ENCODE results near the gene WNT9B. TPM values are rescaled to one million over a fixed set of nuclear protein-coding genes. Genes with fewer than 3 reads are reported as not detected.

The WNT9B gene, protein sequence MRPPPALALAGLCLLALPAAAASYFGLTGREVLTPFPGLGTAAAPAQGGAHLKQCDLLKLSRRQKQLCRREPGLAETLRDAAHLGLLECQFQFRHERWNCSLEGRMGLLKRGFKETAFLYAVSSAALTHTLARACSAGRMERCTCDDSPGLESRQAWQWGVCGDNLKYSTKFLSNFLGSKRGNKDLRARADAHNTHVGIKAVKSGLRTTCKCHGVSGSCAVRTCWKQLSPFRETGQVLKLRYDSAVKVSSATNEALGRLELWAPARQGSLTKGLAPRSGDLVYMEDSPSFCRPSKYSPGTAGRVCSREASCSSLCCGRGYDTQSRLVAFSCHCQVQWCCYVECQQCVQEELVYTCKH
- total RNA-seq (under 1 TPM; 0.08 to 0.14 TPM), polyA plus RNA-seq (under 1 TPM in 1 of 2 donors, not detected in 1; 0.10 TPM)

DNA sequence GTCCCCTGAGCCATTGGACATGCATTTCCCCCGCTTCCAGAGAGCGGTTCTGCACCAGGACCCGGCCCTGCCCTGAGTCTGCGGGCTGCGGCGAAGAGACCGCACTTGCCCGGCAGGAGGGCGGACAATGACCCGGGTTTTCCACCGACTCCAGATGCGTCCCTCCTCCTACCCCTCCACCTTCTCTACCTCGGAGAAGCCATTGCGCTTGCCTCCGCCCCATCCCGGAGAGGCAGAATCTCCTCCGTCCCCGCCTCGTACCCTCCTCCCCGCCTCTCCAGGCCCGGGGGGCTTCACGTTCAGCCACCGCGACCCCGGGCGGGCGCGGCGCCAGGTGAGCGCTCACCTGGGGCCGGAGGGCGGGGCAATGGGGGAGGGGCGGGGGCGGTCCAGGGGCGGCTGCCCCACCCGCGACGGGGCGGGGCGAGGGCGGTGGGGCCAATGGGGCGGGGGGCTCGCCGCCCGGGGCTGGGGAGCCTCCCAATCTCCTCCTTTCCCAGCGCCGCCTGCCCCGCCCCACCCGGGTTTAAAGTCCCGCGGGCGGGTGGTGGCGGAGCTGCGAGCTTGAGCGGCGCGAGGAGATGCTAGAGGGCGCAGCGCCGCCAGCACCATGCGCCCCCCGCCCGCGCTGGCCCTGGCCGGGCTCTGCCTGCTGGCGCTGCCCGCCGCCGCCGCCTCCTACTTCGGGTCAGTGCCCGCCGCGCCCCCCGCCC is at the start of gene WNT9B:
TSS of gene WNT9B (plus strand) at position 555 of the 713 bp plus-strand sequence. CDS start at position 611, 56 bp downstream.
- TF ChIP-seq EGR1 (IDR thresholded peaks at IDR 0.05; ENCODE audit: low read depth in 2 of 2) (no peak), HNF4A (conservative IDR thresholded peaks at IDR 0.05) (peak in 1 of 2 donors; percentile 26)
- H3K4me1 ChIP-seq (ENCODE audit: control insufficient read depth in 4 of 4, insufficient read depth in 4 of 4, low read length in 3 of 4) = peaks cover 0 to 12% (median 7%) of the 10 kb centered on the region in 4 donors
- peak; percentile 58 for DNase-seq (ENCODE audit: low spot score)
- H3K9ac ChIP-seq (ENCODE audit: low read depth in 1 of 2, low read length in 2 of 2) = no peak within 1 kb of the TSS
- no peak within 1 kb of the TSS for H3K27ac ChIP-seq (ENCODE audit: low read depth in 1 of 2, low read length in 2 of 2)
- peaks cover 0 to 2% (median 0%) of the 10 kb centered on the region in 4 donors for H3K27me3 ChIP-seq (ENCODE audit: control insufficient read depth in 4 of 4, insufficient read depth in 4 of 4, low read length in 3 of 4)
- H3K36me3 ChIP-seq (ENCODE audit: control insufficient read depth in 4 of 4, insufficient read depth in 3 of 4, low read depth in 1 of 4, low read length in 3 of 4) = no peaks in the 10 kb centered on the region
- H3K4me3 ChIP-seq (ENCODE audit: low read depth in 1 of 3, low read length in 3 of 3) = peak within 1 kb of the TSS in 1 of 3 donors; percentile 48
- H3K9me3 ChIP-seq (ENCODE audit: control insufficient read depth in 4 of 4, low read length in 3 of 4) = no peaks in the 10 kb centered on the region
- WGBS = 3% methylated on average over 75 of the region's 75 CpGs

DNA sequence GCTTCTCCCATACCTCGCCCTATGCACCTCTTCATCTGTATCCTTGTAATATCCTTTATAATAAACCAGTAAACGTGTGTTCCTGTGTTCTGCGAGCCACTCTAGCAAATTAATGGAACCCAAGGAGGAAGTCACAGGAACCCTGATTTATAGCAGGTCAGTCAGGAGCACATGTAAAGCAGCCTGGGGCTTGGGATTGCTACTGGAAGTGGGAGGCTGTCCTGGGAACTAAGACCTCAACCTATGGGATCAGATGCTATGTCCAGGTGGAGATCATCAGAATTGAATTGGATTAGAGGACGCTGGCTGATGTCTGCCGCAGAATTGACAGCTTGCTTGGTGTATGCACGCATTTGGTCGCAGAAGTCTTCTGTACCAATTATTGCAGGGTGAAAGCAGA is 48.6 kb upstream of the WNT9B start:
- DNase-seq (ENCODE audit: low spot score) = no peak
- TF ChIP-seq EGR1 (IDR thresholded peaks at IDR 0.05; ENCODE audit: low read depth in 2 of 2) (no peak), TAF1 (conservative IDR thresholded peaks at IDR 0.05) (no peak)
- WGBS = 80% methylated on average over 7 of the region's 7 CpGs

DNA sequence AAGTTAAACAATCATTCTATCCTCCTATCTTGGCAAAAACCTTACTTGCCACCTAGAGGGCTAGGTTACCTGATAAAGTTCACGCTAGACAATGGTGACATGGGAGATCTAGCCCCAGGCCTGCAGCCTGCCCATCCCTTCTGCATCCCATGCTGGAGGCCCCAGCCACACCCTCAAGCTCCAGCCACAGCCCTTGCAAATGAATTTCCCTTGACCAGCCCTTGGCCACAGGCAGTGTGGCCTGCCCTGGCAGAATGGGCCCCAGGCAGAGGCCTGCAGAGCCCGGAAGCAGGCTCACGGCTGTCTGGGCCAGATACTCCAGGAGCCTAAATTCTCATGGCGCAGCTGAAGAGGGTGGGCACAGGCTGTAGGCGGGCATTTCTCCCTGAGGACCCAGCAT is 47.8 kb upstream of the WNT9B start:
- Histone ChIP-seq H3K4me1 (ENCODE audit: control insufficient read depth in 4 of 4, insufficient read depth in 4 of 4, low read length in 3 of 4) (no peaks in the 10 kb centered on the region), H3K4me3 (ENCODE audit: low read depth in 1 of 3, low read length in 3 of 3) (no peak overlapping the region), H3K27ac (ENCODE audit: low read depth in 1 of 2, low read length in 2 of 2) (no peak overlapping the region), H3K27me3 (ENCODE audit: control insufficient read depth in 4 of 4, insufficient read depth in 4 of 4, low read length in 3 of 4) (no peaks in the 10 kb centered on the region), H3K9ac (ENCODE audit: low read depth in 1 of 2, low read length in 2 of 2) (no peak overlapping the region), H3K9me3 (ENCODE audit: control insufficient read depth in 4 of 4, low read length in 3 of 4) (no peaks in the 10 kb centered on the region), H3K36me3 (ENCODE audit: control insufficient read depth in 4 of 4, insufficient read depth in 3 of 4, low read depth in 1 of 4, low read length in 3 of 4) (no peaks in the 10 kb centered on the region)
- WGBS = 95% methylated on average over 5 of the region's 5 CpGs
- TF ChIP-seq, protein P1, sequence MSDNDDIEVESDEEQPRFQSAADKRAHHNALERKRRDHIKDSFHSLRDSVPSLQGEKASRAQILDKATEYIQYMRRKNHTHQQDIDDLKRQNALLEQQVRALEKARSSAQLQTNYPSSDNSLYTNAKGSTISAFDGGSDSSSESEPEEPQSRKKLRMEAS (IDR thresholded peaks at IDR 0.05) = no peak
- TF ChIP-seq, protein P2, sequence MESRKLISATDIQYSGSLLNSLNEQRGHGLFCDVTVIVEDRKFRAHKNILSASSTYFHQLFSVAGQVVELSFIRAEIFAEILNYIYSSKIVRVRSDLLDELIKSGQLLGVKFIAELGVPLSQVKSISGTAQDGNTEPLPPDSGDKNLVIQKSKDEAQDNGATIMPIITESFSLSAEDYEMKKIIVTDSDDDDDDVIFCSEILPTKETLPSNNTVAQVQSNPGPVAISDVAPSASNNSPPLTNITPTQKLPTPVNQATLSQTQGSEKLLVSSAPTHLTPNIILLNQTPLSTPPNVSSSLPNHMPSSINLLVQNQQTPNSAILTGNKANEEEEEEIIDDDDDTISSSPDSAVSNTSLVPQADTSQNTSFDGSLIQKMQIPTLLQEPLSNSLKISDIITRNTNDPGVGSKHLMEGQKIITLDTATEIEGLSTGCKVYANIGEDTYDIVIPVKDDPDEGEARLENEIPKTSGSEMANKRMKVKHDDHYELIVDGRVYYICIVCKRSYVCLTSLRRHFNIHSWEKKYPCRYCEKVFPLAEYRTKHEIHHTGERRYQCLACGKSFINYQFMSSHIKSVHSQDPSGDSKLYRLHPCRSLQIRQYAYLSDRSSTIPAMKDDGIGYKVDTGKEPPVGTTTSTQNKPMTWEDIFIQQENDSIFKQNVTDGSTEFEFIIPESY (IDR thresholded peaks at IDR 0.05) = no peak
- TF ChIP-seq EGR1 (IDR thresholded peaks at IDR 0.05; ENCODE audit: low read depth in 2 of 2) (no peak), HNF4A (conservative IDR thresholded peaks at IDR 0.05) (no peak), YY1 (IDR thresholded peaks at IDR 0.05) (no peak), FOXA1 (IDR thresholded peaks at IDR 0.05) (no peak), RXRA (IDR thresholded peaks at IDR 0.05) (no peak), TAF1 (conservative IDR thresholded peaks at IDR 0.05) (no peak), GABPA (IDR thresholded peaks at IDR 0.05 in 1 of 2, conservative IDR thresholded peaks at IDR 0.05 in 1 of 2) (no peak)
- TF ChIP-seq, protein P3, sequence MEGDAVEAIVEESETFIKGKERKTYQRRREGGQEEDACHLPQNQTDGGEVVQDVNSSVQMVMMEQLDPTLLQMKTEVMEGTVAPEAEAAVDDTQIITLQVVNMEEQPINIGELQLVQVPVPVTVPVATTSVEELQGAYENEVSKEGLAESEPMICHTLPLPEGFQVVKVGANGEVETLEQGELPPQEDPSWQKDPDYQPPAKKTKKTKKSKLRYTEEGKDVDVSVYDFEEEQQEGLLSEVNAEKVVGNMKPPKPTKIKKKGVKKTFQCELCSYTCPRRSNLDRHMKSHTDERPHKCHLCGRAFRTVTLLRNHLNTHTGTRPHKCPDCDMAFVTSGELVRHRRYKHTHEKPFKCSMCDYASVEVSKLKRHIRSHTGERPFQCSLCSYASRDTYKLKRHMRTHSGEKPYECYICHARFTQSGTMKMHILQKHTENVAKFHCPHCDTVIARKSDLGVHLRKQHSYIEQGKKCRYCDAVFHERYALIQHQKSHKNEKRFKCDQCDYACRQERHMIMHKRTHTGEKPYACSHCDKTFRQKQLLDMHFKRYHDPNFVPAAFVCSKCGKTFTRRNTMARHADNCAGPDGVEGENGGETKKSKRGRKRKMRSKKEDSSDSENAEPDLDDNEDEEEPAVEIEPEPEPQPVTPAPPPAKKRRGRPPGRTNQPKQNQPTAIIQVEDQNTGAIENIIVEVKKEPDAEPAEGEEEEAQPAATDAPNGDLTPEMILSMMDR (IDR thresholded peaks at IDR 0.05; ENCODE audit: low read depth, low read length, missing input control) = no peak
- TF ChIP-seq, protein P4, sequence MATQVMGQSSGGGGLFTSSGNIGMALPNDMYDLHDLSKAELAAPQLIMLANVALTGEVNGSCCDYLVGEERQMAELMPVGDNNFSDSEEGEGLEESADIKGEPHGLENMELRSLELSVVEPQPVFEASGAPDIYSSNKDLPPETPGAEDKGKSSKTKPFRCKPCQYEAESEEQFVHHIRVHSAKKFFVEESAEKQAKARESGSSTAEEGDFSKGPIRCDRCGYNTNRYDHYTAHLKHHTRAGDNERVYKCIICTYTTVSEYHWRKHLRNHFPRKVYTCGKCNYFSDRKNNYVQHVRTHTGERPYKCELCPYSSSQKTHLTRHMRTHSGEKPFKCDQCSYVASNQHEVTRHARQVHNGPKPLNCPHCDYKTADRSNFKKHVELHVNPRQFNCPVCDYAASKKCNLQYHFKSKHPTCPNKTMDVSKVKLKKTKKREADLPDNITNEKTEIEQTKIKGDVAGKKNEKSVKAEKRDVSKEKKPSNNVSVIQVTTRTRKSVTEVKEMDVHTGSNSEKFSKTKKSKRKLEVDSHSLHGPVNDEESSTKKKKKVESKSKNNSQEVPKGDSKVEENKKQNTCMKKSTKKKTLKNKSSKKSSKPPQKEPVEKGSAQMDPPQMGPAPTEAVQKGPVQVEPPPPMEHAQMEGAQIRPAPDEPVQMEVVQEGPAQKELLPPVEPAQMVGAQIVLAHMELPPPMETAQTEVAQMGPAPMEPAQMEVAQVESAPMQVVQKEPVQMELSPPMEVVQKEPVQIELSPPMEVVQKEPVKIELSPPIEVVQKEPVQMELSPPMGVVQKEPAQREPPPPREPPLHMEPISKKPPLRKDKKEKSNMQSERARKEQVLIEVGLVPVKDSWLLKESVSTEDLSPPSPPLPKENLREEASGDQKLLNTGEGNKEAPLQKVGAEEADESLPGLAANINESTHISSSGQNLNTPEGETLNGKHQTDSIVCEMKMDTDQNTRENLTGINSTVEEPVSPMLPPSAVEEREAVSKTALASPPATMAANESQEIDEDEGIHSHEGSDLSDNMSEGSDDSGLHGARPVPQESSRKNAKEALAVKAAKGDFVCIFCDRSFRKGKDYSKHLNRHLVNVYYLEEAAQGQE (IDR thresholded peaks at IDR 0.05) = no peak
- DNase-seq (ENCODE audit: low spot score) = no peak

More for the DNA sequence above, 48.6 kb upstream of the WNT9B start:
- Histone ChIP-seq H3K9ac (ENCODE audit: low read depth in 1 of 2, low read length in 2 of 2) (no peak overlapping the region), H3K4me3 (ENCODE audit: low read depth in 1 of 3, low read length in 3 of 3) (no peak overlapping the region), H3K36me3 (ENCODE audit: control insufficient read depth in 4 of 4, insufficient read depth in 3 of 4, low read depth in 1 of 4, low read length in 3 of 4) (no peaks in the 10 kb centered on the region), H3K9me3 (ENCODE audit: control insufficient read depth in 4 of 4, low read length in 3 of 4) (no peaks in the 10 kb centered on the region), H3K27me3 (ENCODE audit: control insufficient read depth in 4 of 4, insufficient read depth in 4 of 4, low read length in 3 of 4) (no peaks in the 10 kb centered on the region), H3K4me1 (ENCODE audit: control insufficient read depth in 4 of 4, insufficient read depth in 4 of 4, low read length in 3 of 4) (no peaks in the 10 kb centered on the region), H3K27ac (ENCODE audit: low read depth in 1 of 2, low read length in 2 of 2) (no peak overlapping the region)

Measured in liver (tissue), 9 donors.